Measurements from ENCODE around the gene CDR2. TPM values are rescaled to one million over a fixed set of nuclear protein-coding genes. Genes with fewer than 3 reads are reported as not detected.
A peak's percentile ranks its signal among the peaks of the same experiment; 100 is the strongest.
"Not testable (repeated sequence)": the region's sequence is repeated elsewhere in the genome, so short reads cannot be mapped to it uniquely, and the experiment has no call there.

The CDR2 gene
- total and polyA plus RNA-seq, 8 donors: 7.9 to 15.5 (median 9.1) TPM

GRCh38 chr16:22308824-22309520, 65.4 kb downstream of the CDR2 start:
- FAIRE-seq: no peak
- TF ChIP-seq, protein P1, sequence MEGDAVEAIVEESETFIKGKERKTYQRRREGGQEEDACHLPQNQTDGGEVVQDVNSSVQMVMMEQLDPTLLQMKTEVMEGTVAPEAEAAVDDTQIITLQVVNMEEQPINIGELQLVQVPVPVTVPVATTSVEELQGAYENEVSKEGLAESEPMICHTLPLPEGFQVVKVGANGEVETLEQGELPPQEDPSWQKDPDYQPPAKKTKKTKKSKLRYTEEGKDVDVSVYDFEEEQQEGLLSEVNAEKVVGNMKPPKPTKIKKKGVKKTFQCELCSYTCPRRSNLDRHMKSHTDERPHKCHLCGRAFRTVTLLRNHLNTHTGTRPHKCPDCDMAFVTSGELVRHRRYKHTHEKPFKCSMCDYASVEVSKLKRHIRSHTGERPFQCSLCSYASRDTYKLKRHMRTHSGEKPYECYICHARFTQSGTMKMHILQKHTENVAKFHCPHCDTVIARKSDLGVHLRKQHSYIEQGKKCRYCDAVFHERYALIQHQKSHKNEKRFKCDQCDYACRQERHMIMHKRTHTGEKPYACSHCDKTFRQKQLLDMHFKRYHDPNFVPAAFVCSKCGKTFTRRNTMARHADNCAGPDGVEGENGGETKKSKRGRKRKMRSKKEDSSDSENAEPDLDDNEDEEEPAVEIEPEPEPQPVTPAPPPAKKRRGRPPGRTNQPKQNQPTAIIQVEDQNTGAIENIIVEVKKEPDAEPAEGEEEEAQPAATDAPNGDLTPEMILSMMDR (IDR thresholded peaks at IDR 0.05): no peak
- no peak for DNase-seq
- Histone ChIP-seq H3K27me3 (no peaks in the 10 kb centered on the region), H3K9me3 (no peaks in the 10 kb centered on the region), H3K4me3 (no peak overlapping the region), H3K4me1 (no peaks in the 10 kb centered on the region), H3K27ac (no peak overlapping the region), H3K36me3 (peaks cover 3 to 56% (median 28%) of the 10 kb centered on the region in 3 donors)
- 93 to 94% methylated on average over 24 of the region's 24 CpGs for WGBS, 2 donors
- no peak for ATAC-seq
- intact Hi-C loops (cut with DNase I): no loop called here

DNA sequence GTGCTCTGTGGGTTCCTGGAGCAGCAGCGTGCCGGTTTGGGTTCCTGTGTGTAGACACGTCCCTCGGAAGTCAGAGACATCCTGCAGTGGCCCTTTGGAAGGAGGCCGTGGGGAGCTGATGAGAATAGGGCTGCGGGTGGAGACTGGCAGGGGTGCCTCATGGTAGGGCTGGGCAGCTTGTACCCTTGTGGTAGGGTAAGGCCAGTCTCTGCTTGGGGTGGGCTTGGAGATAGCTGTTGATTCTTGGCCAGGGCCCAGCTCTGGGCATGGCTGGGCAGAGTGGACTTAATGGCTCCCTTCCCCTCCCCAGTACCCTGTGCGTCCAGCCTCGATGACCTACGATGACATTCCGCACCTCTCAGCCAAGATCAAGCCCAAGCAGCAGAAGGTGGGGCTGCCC, 66.6 kb downstream of the CDR2 start:
- 94 to 96% methylated on average over 10 of the region's 10 CpGs for WGBS, 2 donors
- TF ChIP-seq, protein P1 (IDR thresholded peaks at IDR 0.05): no peak
- ATAC-seq (peak in 1 of 4 donors; percentile 13), FAIRE-seq (no peak), DNase-seq (no peak)
- intact Hi-C loops (cut with DNase I): no loop called here
- H3K27me3 ChIP-seq: no peaks in the 10 kb centered on the region
- no peaks in the 10 kb centered on the region for H3K4me1 ChIP-seq
- no peak overlapping the region for H3K27ac ChIP-seq
- H3K36me3 ChIP-seq: peaks cover 3 to 50% (median 27%) of the 10 kb centered on the region in 3 donors
- no peaks in the 10 kb centered on the region for H3K9me3 ChIP-seq
- H3K4me3 ChIP-seq: no peak overlapping the region

GRCh38 chr16:22306788-22307187, 67.6 kb downstream of the CDR2 start:
- Histone ChIP-seq H3K4me3 (no peak overlapping the region), H3K4me1 (no peaks in the 10 kb centered on the region), H3K27ac (no peak overlapping the region), H3K36me3 (peaks cover 3 to 48% (median 20%) of the 10 kb centered on the region in 3 donors), H3K27me3 (no peaks in the 10 kb centered on the region), H3K9me3 (no peaks in the 10 kb centered on the region)
- intact Hi-C loops (cut with DNase I): no loop called here
- WGBS, 2 donors: 86 to 90% methylated on average over 9 of the region's 9 CpGs
- no peak for ATAC-seq
- no peak for DNase-seq
- no peak for FAIRE-seq
- TF ChIP-seq, protein P1 (IDR thresholded peaks at IDR 0.05): no peak

- H3K4me1 ChIP-seq: peaks cover 4 to 10% (median 9%) of the 10 kb centered on the region in 3 donors
- FAIRE-seq (no peak), DNase-seq (no peak), ATAC-seq (no peak)
- no peaks in the 10 kb centered on the region for H3K9me3 ChIP-seq
- peaks cover 0 to 26% (median 13%) of the 10 kb centered on the region in 3 donors for H3K36me3 ChIP-seq
- intact Hi-C loops (cut with DNase I): no loop called here
- H3K27ac ChIP-seq: no peak overlapping the region
- WGBS, 2 donors: 95 to 99% methylated on average over 4 of the region's 4 CpGs
- no peak overlapping the region for H3K4me3 ChIP-seq
- no peaks in the 10 kb centered on the region for H3K27me3 ChIP-seq
- TF ChIP-seq, protein P1 (IDR thresholded peaks at IDR 0.05): no peak
Observed at GRCh38 chr16:22304411-22304810, 70.0 kb downstream of the CDR2 start.

GRCh38 chr16:22302776-22303363, 71.5 kb downstream of the CDR2 start:
- Histone ChIP-seq H3K27me3 (no peaks in the 10 kb centered on the region), H3K9me3 (no peaks in the 10 kb centered on the region), H3K36me3 (peaks cover 0 to 16% (median 4%) of the 10 kb centered on the region in 3 donors), H3K4me1 (peaks cover 4 to 10% (median 9%) of the 10 kb centered on the region in 3 donors), H3K27ac (no peak overlapping the region), H3K4me3 (no peak overlapping the region)
- FAIRE-seq (no peak), ATAC-seq (no peak), DNase-seq (no peak)
- WGBS, 2 donors: 89 to 92% methylated on average over 12 of the region's 12 CpGs
- intact Hi-C loops (cut with DNase I): no loop called here
- TF ChIP-seq, protein P1 (IDR thresholded peaks at IDR 0.05): no peak

DNA sequence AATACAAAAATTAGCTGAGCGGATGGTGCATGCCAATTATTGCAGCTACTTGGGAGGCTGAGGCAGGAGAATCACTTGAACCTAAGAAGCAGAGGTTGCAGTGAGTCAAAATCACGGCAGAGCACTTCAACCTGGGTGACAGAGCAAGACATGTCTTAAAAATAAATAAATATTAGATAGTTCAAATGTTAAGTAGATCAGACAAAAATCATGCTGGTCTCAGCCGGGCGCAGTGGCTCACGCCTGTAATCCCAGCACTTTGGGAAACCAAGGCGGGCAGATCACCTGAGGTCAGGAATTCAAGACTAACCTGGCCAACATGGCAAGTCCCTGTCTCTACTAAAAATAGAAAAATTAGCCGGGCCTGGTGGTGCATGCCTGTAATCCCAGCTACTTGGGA, 73.0 kb downstream of the CDR2 start:
- H3K27me3 ChIP-seq; H3K9me3 ChIP-seq; intact Hi-C loops (cut with DNase I); ATAC-seq; H3K4me3 ChIP-seq; DNase-seq; FAIRE-seq; H3K36me3 ChIP-seq; H3K27ac ChIP-seq: not testable (repeated sequence)
- peaks cover 4 to 10% (median 9%) of the 10 kb centered on the region in 3 donors for H3K4me1 ChIP-seq
- WGBS, 2 donors: 90 to 91% methylated on average over 7 of the region's 7 CpGs
